ENCODE measurements around the gene AZGP1. TPM values are rescaled to one million over a fixed set of nuclear protein-coding genes. Genes with fewer than 3 reads are reported as not detected.
"Not testable (repeated sequence)": the region's sequence is repeated elsewhere in the genome, so short reads cannot be mapped to it uniquely, and the experiment has no call there.

Gene AZGP1
- total and polyA plus RNA-seq, 2 experiments from 2014 or later: 52.6 to 73.6 TPM

GRCh38 chr7:99971242-99971641, 4.6 kb downstream of the AZGP1 start:
- H3K9me3 ChIP-seq (ENCODE audit: low read depth): no peaks in the 10 kb centered on the region
- WGBS (ENCODE audit: low lambda C conversion rate, missing lambda C conversion rate): 76% methylated on average over 4 of the region's 4 CpGs
- no peaks in the 10 kb centered on the region for H3K79me2 ChIP-seq
- no peak overlapping the region for H3K4me2 ChIP-seq
- H4K20me1 ChIP-seq (ENCODE audit: insufficient read depth, poor library complexity, severe bottlenecking): no peaks in the 10 kb centered on the region
- H3K27me3 ChIP-seq: no peaks in the 10 kb centered on the region
- H3K4me1 ChIP-seq (ENCODE audit: insufficient read depth): no peaks in the 10 kb centered on the region
- DNase-seq (ENCODE audit: low spot score): no peak
- H3K9me2 ChIP-seq (replicated peaks; ENCODE audit: insufficient read depth): no peaks in the 10 kb centered on the region
- H3K36me3 ChIP-seq (replicated peaks; ENCODE audit: insufficient read depth, low read depth): no peaks in the 10 kb centered on the region
- no peak overlapping the region for H2AFZ ChIP-seq
- no peak overlapping the region for H3K4me3 ChIP-seq
- H3K27ac ChIP-seq: no peak overlapping the region
- TF ChIP-seq EZH2 (IDR thresholded peaks at IDR 0.05; ENCODE audit: borderline replicate concordance) (no peak), CTCF (IDR thresholded peaks at IDR 0.05; ENCODE audit: poor library complexity) (no peak), EZH2phosphoT487 (IDR thresholded peaks at IDR 0.05; ENCODE audit: low read depth, severe bottlenecking, unreplicated experiment) (no peak)

GRCh38 chr7:99969813-99970212, 6.0 kb downstream of the AZGP1 start:
- H3K27ac ChIP-seq; H3K4me1 ChIP-seq (ENCODE audit: insufficient read depth); H3K4me2 ChIP-seq; DNase-seq (ENCODE audit: low spot score); H3K9me2 ChIP-seq (replicated peaks; ENCODE audit: insufficient read depth); H3K27me3 ChIP-seq; H2AFZ ChIP-seq; H4K20me1 ChIP-seq (ENCODE audit: insufficient read depth, poor library complexity, severe bottlenecking); H3K9me3 ChIP-seq (ENCODE audit: low read depth); H3K36me3 ChIP-seq (replicated peaks; ENCODE audit: insufficient read depth, low read depth); H3K4me3 ChIP-seq; H3K79me2 ChIP-seq: not testable (repeated sequence)
- 20% methylated on average over 1 of the region's 1 CpG for WGBS (ENCODE audit: low lambda C conversion rate, missing lambda C conversion rate)

GRCh38 chr7:99969298-99969697, 6.5 kb downstream of the AZGP1 start:
- TF ChIP-seq EZH2phosphoT487 (IDR thresholded peaks at IDR 0.05; ENCODE audit: low read depth, severe bottlenecking, unreplicated experiment) (no peak), CTCF (IDR thresholded peaks at IDR 0.05; ENCODE audit: poor library complexity) (no peak), EZH2 (IDR thresholded peaks at IDR 0.05; ENCODE audit: borderline replicate concordance) (no peak)
- Histone ChIP-seq H3K9me2 (replicated peaks; ENCODE audit: insufficient read depth) (no peaks in the 10 kb centered on the region), H4K20me1 (ENCODE audit: insufficient read depth, poor library complexity, severe bottlenecking) (no peaks in the 10 kb centered on the region)

GRCh38 chr7:99958564-99959227, 17.1 kb downstream of the AZGP1 start:
- TF ChIP-seq EZH2phosphoT487 (IDR thresholded peaks at IDR 0.05; ENCODE audit: low read depth, severe bottlenecking, unreplicated experiment) (no peak), CTCF (IDR thresholded peaks at IDR 0.05; ENCODE audit: poor library complexity) (no peak), EZH2 (IDR thresholded peaks at IDR 0.05; ENCODE audit: borderline replicate concordance) (no peak)
- no peaks in the 10 kb centered on the region for H3K9me3 ChIP-seq (ENCODE audit: low read depth)
- 89% methylated on average over 9 of the region's 9 CpGs for WGBS (ENCODE audit: low lambda C conversion rate, missing lambda C conversion rate)
- H3K79me2 ChIP-seq: no peaks in the 10 kb centered on the region
- no peak overlapping the region for H3K27ac ChIP-seq
- H3K27me3 ChIP-seq: peaks cover 11% of the 10 kb centered on the region
- H4K20me1 ChIP-seq (ENCODE audit: insufficient read depth, poor library complexity, severe bottlenecking): no peaks in the 10 kb centered on the region
- H3K9me2 ChIP-seq (replicated peaks; ENCODE audit: insufficient read depth): no peaks in the 10 kb centered on the region
- no peak overlapping the region for H2AFZ ChIP-seq
- H3K4me1 ChIP-seq (ENCODE audit: insufficient read depth): no peaks in the 10 kb centered on the region
- H3K4me3 ChIP-seq: no peak overlapping the region
- no peak for DNase-seq (ENCODE audit: low spot score)
- no peak overlapping the region for H3K4me2 ChIP-seq
- H3K36me3 ChIP-seq (replicated peaks; ENCODE audit: insufficient read depth, low read depth): no peaks in the 10 kb centered on the region

More at GRCh38 chr7:99969298-99969697, 6.5 kb downstream of the AZGP1 start:
- no peak overlapping the region for H3K4me2 ChIP-seq
- no peak for DNase-seq (ENCODE audit: low spot score)
- H3K27me3 ChIP-seq: peaks cover 9% of the 10 kb centered on the region
- WGBS (ENCODE audit: low lambda C conversion rate, missing lambda C conversion rate): 86% methylated on average over 3 of the region's 3 CpGs
- no peak overlapping the region for H3K4me3 ChIP-seq
- no peaks in the 10 kb centered on the region for H3K9me3 ChIP-seq (ENCODE audit: low read depth)
- H3K27ac ChIP-seq: no peak overlapping the region
- no peaks in the 10 kb centered on the region for H3K4me1 ChIP-seq (ENCODE audit: insufficient read depth)
- H3K36me3 ChIP-seq (replicated peaks; ENCODE audit: insufficient read depth, low read depth): no peaks in the 10 kb centered on the region
- no peak overlapping the region for H2AFZ ChIP-seq
- no peaks in the 10 kb centered on the region for H3K79me2 ChIP-seq
